ENCODE results near the gene NLK.

DNA sequence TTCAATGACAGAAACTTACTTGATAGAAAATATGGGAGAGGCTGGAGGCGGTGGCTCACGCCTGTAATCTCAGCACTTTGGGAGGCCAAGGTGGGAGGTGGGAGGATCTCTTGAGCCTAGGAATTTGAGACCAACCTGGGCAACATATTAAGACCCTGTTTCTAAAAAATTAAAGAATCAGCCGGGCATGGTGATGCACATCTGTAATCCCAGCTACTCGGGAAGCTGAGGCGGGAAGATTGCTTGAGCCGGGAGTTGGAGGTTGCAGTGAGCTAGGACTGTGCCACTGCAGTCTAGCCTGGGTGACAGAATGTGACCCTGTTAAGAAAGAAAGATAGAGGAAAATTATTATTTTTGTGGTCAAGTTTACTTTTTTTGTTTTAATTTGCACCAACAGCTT lies 2.1 kb upstream of the NLK start:
- TF ChIP-seq, protein P1, sequence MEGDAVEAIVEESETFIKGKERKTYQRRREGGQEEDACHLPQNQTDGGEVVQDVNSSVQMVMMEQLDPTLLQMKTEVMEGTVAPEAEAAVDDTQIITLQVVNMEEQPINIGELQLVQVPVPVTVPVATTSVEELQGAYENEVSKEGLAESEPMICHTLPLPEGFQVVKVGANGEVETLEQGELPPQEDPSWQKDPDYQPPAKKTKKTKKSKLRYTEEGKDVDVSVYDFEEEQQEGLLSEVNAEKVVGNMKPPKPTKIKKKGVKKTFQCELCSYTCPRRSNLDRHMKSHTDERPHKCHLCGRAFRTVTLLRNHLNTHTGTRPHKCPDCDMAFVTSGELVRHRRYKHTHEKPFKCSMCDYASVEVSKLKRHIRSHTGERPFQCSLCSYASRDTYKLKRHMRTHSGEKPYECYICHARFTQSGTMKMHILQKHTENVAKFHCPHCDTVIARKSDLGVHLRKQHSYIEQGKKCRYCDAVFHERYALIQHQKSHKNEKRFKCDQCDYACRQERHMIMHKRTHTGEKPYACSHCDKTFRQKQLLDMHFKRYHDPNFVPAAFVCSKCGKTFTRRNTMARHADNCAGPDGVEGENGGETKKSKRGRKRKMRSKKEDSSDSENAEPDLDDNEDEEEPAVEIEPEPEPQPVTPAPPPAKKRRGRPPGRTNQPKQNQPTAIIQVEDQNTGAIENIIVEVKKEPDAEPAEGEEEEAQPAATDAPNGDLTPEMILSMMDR (IDR thresholded peaks at IDR 0.05), result no peak
- TF ChIP-seq EP300 (IDR thresholded peaks at IDR 0.05), result no peak
- no peak for TF ChIP-seq POLR2A (IDR thresholded peaks at IDR 0.05)

All from sigmoid colon (tissue), 4 donors.